Type B pancreatic cell (in vitro differentiated cells): Measurements from ENCODE around the gene GC. TPM values are rescaled to one million over a fixed set of nuclear protein-coding genes. Genes with fewer than 3 reads are reported as not detected.

Experiments used
- DNase-seq: peaks from one replicate; pipeline ENCODE4 v3.0.0; 2021; ENCODE audit warnings: mixed read lengths; ENCODE audit not compliant: unreplicated experiment; ENCODE audit errors: extremely low spot score
- H3K27ac Mint-ChIP-seq: 2 replicates; pipeline ENCODE4 v1.8.0; 2021; ENCODE audit warnings: mild to moderate bottlenecking, mixed read lengths
- H3K27me3 Mint-ChIP-seq: 2 replicates; pipeline ENCODE4 v1.8.0; 2021; ENCODE audit warnings: mixed read lengths
- H3K36me3 Mint-ChIP-seq: 2 replicates; pipeline ENCODE4 v1.8.0; 2021; ENCODE audit warnings: mixed read lengths
- H3K4me1 Mint-ChIP-seq: one replicate; pipeline ENCODE4 v1.8.0; 2021; ENCODE audit warnings: mixed read lengths; ENCODE audit not compliant: unreplicated experiment
- H3K4me3 Mint-ChIP-seq: 2 replicates; pipeline ENCODE4 v1.8.0; 2021; ENCODE audit warnings: mild to moderate bottlenecking, mixed read lengths
- H3K9me3 Mint-ChIP-seq: 2 replicates; pipeline ENCODE4 v1.8.0; 2021; ENCODE audit warnings: mixed read lengths
- total RNA-seq: library from RNA; stranded (reverse); gene quantifications from 2 replicates; pipeline ENCODE4 v1.2.1, GENCODE V29; 2021; ENCODE audit warnings: low replicate concordance
- TF ChIP-seq, protein P1 (sequence below): fragments of 200-600 bp; sonication (generic); conservative IDR thresholded peaks from 2 replicates; pipeline ENCODE4 v1.5.0; 2021; ENCODE audit warnings: antibody characterized with exemption, mild to moderate bottlenecking

GC gene
- total RNA-seq, 1 donor from 2014 or later: 71.9 TPM

DNA sequence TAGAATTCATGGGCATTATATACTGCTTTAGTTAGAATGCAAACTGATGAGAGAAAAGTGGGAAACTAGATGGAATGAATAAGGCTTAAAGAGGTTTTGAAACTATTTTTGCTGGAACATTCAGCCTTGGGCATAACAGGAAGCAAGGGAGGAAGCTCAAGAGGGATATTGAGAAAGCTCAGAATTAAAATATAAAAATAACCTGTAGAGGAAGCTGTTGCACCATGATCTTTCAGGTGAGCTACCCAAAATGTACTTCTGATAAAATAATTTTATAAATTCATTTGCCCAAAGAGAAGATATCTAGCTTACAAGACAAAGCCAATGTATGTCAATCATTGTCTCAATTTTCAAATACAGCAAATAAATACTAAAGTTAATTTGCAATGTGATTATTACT is 11.3 kb downstream of the GC start:
- H3K9me3 Mint-ChIP-seq: no peaks in the 10 kb centered on the region
- H3K36me3 Mint-ChIP-seq: no peaks in the 10 kb centered on the region
- no peak for DNase-seq
- TF ChIP-seq, protein P1, sequence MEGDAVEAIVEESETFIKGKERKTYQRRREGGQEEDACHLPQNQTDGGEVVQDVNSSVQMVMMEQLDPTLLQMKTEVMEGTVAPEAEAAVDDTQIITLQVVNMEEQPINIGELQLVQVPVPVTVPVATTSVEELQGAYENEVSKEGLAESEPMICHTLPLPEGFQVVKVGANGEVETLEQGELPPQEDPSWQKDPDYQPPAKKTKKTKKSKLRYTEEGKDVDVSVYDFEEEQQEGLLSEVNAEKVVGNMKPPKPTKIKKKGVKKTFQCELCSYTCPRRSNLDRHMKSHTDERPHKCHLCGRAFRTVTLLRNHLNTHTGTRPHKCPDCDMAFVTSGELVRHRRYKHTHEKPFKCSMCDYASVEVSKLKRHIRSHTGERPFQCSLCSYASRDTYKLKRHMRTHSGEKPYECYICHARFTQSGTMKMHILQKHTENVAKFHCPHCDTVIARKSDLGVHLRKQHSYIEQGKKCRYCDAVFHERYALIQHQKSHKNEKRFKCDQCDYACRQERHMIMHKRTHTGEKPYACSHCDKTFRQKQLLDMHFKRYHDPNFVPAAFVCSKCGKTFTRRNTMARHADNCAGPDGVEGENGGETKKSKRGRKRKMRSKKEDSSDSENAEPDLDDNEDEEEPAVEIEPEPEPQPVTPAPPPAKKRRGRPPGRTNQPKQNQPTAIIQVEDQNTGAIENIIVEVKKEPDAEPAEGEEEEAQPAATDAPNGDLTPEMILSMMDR: peak; percentile 45
- H3K27me3 Mint-ChIP-seq: no peaks in the 10 kb centered on the region
- H3K4me1 Mint-ChIP-seq: no peaks in the 10 kb centered on the region
- H3K27ac Mint-ChIP-seq: no peak overlapping the region
- no peak overlapping the region for H3K4me3 Mint-ChIP-seq

DNA sequence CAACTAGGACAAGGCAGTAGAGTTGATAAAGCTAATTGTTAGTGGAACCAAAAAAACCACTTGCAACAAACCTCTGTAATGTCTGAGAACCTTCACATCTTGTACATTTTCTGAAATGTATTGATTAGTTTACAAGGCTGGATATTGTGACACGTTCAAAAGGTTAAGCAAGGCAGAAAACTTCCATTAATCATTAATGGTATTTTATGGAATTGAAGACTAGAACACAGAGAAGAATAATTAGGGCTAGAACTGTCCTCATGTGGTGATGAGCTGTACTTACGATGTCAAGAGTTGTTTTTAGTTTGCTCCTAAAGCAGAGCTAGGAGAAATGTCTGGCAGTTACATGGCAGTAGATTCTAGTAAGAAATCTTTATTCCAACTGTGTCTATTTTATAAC is 12.3 kb downstream of the GC start:
- Mint-ChIP-seq H3K9me3 (no peaks in the 10 kb centered on the region), H3K4me1 (no peaks in the 10 kb centered on the region), H3K4me3 (no peak overlapping the region), H3K27me3 (no peaks in the 10 kb centered on the region), H3K27ac (no peak overlapping the region), H3K36me3 (no peaks in the 10 kb centered on the region)
- no peak for DNase-seq
- TF ChIP-seq, protein P1: no peak

DNA sequence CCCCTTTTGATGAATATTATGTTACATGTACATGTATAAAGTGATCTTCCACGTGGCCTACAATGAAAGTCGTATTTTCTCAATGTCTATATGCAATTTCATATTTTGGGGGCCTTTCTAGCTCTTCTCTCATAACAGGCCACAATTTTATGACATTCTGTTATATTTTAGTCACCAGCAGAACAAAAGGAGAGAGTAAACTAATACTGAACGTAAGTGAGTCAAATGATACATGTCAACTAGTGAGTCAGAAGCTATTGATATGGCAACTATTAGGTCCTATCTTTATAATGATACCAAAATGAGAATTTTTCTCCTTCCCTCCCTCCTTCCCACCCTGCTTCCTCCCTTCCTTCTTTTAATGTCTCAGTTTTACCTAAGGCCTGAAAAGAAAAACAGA is 14.4 kb downstream of the GC start:
- Mint-ChIP-seq H3K27me3 (no peaks in the 10 kb centered on the region), H3K36me3 (no peaks in the 10 kb centered on the region), H3K4me1 (no peaks in the 10 kb centered on the region)

DNA sequence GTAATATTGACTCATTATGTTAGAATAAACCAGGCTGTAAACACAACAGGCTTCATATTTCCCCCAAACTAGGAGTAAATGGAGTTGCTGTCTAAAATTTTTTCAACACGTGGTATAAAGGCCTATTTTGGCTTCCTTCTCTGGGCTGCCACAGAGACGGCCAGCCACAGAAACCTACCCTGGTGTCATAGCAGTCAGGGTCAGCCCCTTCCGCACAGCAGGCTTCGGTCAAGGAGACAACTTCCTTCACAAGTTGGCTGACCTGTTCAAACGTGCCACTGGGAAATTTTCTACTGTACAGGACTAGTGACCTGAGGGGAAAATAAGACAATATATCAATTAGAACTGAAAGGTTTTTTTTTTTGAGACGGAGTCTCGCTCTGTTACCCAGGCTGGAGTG is 15.8 kb downstream of the GC start:
- Mint-ChIP-seq H3K4me3 (no peak overlapping the region), H3K27ac (no peak overlapping the region), H3K9me3 (no peaks in the 10 kb centered on the region), H3K4me1 (no peaks in the 10 kb centered on the region), H3K36me3 (no peaks in the 10 kb centered on the region), H3K27me3 (no peaks in the 10 kb centered on the region)
- TF ChIP-seq, protein P1: no peak
- DNase-seq: no peak

More for the DNA sequence above, 14.4 kb downstream of the GC start:
- Mint-ChIP-seq H3K4me3 (no peak overlapping the region), H3K27ac (no peak overlapping the region), H3K9me3 (no peaks in the 10 kb centered on the region)
- TF ChIP-seq, protein P1: no peak
- no peak for DNase-seq

DNA sequence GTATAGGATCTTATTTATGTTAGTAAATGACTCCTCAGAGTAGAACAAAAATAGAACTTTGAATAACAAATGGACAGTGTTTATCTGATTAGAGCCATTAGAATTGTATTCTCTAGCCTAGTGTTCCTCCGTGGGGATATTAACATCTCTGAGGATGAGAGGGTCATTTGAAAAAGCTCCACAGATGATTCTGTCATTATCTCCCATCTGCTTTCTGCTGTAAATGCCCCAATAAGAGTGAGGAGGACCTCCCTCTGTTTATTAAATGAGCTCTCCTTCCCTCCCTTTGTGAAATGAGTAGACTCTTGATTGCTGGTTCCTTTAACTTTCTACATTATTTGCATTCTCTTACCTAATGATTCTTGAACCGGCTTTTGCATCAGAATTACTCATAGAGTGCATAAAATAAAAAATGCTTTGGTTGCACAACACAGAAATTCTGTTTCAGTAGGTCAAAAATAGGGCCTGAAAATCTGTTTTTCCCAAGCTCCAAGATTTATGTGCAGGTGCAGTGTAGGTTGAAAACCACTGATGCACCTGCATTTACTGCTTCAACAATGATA is 18.0 kb downstream of the GC start:
- no peaks in the 10 kb centered on the region for H3K27me3 Mint-ChIP-seq
- no peaks in the 10 kb centered on the region for H3K36me3 Mint-ChIP-seq
- TF ChIP-seq, protein P1: no peak
- no peaks in the 10 kb centered on the region for H3K9me3 Mint-ChIP-seq
- H3K27ac Mint-ChIP-seq: no peak overlapping the region
- DNase-seq: no peak
- no peaks in the 10 kb centered on the region for H3K4me1 Mint-ChIP-seq
- no peak overlapping the region for H3K4me3 Mint-ChIP-seq

DNA sequence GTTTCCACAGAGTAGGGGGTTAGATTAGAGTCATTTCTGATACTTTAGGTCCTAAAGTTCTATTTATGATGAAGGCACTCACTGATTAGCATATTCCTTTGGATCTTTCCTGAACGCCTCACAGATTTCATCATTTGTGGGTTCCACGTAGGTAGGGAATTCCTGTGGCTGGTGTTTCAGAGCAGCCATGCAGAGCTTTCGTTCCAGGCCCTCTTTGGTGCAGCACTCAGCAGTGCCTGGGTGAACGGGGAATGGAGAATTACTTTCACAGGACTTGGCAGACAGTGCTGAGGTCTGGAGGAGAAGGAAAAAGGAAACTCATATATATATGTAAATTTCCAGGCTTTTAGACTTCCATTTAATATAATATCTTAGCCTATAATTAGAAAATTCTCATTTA is 18.5 kb downstream of the GC start:
- Mint-ChIP-seq H3K36me3 (no peaks in the 10 kb centered on the region), H3K27me3 (no peaks in the 10 kb centered on the region), H3K27ac (no peak overlapping the region), H3K4me1 (no peaks in the 10 kb centered on the region), H3K4me3 (no peak overlapping the region), H3K9me3 (no peaks in the 10 kb centered on the region)
- DNase-seq: no peak
- TF ChIP-seq, protein P1: no peak
